GM03348 (cell line): ENCODE data around the gene ISCU.

Experiments
- DNase-seq: peaks from one replicate; pipeline ENCODE4 v3.0.0; 2012; ENCODE audit warnings: low spot score

ISCU gene

GRCh38 chr12:108562348-108563135 lies at the start of gene ISCU:
Gene ISCU (plus strand): TSS chr12:108562596. CDS start chr12:108562623, 27 bp downstream.
- DNase-seq: peak; percentile 99

- DNase-seq: no peak
Measured at GRCh38 chr12:108514468-108514972, 47.9 kb upstream of the ISCU start.

GRCh38 chr12:108514973-108515814 lies 47.2 kb upstream of the ISCU start, which contains the start of gene FICD:
Gene FICD (plus strand): TSS chr12:108515277. CDS start chr12:108516973, 1,696 bp downstream.
- peak; percentile 99 for DNase-seq

- DNase-seq: no peak
Measured at GRCh38 chr12:108515916-108516315, 46.5 kb upstream of the ISCU start.

GRCh38 chr12:108516511-108517275 lies 45.7 kb upstream of the ISCU start:
- DNase-seq: peak; percentile 21

GRCh38 chr12:108517288-108518100 lies 44.9 kb upstream of the ISCU start:
- DNase-seq: no peak

GRCh38 chr12:108518101-108518715 lies 44.2 kb upstream of the ISCU start:
- no peak for DNase-seq

GRCh38 chr12:108518716-108519496 lies 43.5 kb upstream of the ISCU start:
- no peak for DNase-seq

- no peak for DNase-seq
Measured at GRCh38 chr12:108519558-108519957, 42.8 kb upstream of the ISCU start.

GRCh38 chr12:108523365-108523764 lies 39.0 kb upstream of the ISCU start:
- no peak for DNase-seq

- DNase-seq: peak; percentile 52
Measured at GRCh38 chr12:108525681-108526080, 36.7 kb upstream of the ISCU start.

GRCh38 chr12:108526482-108527165 lies 35.8 kb upstream of the ISCU start:
- peak; percentile 34 for DNase-seq

GRCh38 chr12:108527166-108527496 lies 35.3 kb upstream of the ISCU start:
- DNase-seq: no peak

GRCh38 chr12:108530161-108530560 lies 32.2 kb upstream of the ISCU start:
- no peak for DNase-seq

- no peak for DNase-seq
Measured at GRCh38 chr12:108531929-108532848, 30.2 kb upstream of the ISCU start.

- no peak for DNase-seq
Measured at GRCh38 chr12:108538146-108538545, 24.2 kb upstream of the ISCU start.

GRCh38 chr12:108538616-108539195 lies 23.7 kb upstream of the ISCU start:
- no peak for DNase-seq

- no peak for DNase-seq
Measured at GRCh38 chr12:108542320-108542719, 20.1 kb upstream of the ISCU start.
